ENCODE results near the gene TBL1X.

Gene TBL1X

DNA sequence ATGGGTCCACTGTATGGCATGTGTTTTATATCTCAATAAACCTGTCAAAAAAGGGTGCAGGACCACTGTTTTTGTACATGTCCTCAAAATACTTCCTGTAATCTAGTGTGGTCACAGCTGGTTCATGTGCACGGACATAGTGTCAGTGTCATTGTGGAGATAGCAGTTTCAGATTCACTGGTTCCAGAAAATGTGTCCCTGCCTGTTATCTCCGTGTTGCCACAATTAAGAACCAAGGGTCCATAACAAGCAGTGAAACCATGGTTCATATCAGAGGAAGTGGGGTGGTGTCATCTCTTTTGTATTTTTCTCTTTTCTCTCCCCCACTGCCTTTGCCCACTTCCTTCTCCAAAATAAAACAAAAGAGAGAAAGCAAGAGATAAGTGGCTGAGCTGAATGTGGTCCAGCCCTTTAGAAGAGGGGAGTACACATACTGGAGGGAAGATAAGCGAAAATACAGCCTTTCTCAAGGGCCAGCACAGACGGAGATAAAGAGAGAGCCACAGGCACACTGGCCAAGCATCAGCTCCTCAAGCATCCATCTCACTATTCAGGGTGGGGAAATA is 51.2 kb downstream of the TBL1X start:
- no peak for TF ChIP-seq CTCF (IDR thresholded peaks at IDR 0.05; ENCODE audit: low read depth, low read length)
- no peak overlapping the region for H3K4me3 ChIP-seq (ENCODE audit: low read depth, low read length)

DNA sequence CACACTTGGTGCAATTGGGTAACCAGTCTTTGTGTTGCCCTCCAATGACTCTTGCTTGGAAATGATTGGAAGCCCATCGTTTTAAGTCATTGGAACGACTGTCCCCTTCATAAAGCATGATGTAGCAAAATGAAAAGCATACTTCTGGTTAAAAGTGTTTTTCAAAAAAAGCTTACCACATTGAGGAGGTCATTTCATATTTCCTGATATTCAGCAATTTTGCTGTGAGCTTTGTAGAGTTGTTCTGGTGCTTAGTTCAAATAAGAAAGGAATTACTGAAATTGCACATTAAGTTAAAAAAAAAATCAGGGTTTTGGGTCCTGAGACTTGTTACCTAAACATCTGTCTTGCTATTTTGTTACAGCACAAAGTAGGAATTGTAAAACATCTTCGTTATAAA is 51.8 kb downstream of the TBL1X start:
- TF ChIP-seq CTCF (IDR thresholded peaks at IDR 0.05; ENCODE audit: low read depth, low read length) = no peak

DNA sequence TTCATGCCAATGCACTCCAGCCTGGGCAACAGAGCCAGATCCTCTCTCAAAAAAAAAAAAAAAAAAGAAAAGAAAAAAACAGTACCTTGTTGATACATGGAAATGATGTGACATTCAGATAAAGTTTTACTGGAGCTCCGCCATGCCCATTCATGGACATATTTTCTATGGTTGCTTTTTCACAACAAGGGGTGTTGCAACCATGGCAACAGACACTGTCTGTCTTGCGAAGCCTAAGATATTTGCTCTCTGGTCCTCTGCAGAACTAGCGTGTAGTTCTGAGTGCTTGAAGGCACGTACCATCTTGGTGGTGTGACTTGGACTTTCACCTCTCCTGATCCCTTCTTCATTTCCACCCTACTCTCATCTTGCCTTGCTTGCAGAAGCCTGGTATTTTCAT is 53.2 kb downstream of the TBL1X start:
- no peak for TF ChIP-seq CTCF (IDR thresholded peaks at IDR 0.05; ENCODE audit: low read depth, low read length)
- no peak overlapping the region for H3K4me3 ChIP-seq (ENCODE audit: low read depth, low read length)

More for the DNA sequence above, 51.8 kb downstream of the TBL1X start:
- no peak overlapping the region for H3K4me3 ChIP-seq (ENCODE audit: low read depth, low read length)

- no peak for TF ChIP-seq CTCF (IDR thresholded peaks at IDR 0.05; ENCODE audit: low read depth, low read length)
- H3K4me3 ChIP-seq (ENCODE audit: low read depth, low read length) = no peak overlapping the region
These were observed 54.0 kb downstream of the TBL1X start for GRCh38 chrX:9518889-9519288.

DNA sequence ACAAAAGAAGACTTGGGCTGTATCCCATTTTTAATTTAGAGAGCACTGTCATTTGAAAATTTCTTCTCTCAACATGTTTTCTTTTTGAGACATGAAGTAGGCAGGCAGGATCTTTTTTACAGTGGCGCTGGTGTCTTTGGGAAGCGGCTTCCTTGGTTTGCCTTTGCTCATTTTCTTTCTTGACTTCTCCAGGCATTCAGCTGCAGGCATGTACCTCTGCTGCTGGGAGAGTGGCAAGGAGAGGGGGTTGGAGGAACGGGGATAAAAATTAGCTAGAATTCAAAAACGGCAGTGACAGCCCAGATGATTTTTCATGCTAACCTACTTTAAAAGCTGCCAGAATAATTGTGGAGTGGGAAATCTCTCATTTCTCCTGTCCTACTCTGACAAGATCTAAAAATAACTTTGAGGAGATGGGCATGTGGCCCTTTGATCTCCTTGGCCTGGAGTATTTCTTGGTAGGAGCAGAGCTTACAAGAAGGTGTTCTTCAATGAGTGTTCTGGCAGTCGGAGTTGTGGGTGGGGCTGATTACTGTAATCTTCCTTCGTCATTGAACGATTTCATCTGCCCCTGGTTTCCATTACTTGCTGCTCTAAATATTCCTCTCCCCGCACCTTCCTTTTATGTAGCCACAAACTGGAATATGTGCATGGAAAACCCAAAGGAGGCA is 54.8 kb downstream of the TBL1X start:
- no peak for TF ChIP-seq CTCF (IDR thresholded peaks at IDR 0.05; ENCODE audit: low read depth, low read length)
- H3K4me3 ChIP-seq (ENCODE audit: low read depth, low read length) = no peak overlapping the region

DNA sequence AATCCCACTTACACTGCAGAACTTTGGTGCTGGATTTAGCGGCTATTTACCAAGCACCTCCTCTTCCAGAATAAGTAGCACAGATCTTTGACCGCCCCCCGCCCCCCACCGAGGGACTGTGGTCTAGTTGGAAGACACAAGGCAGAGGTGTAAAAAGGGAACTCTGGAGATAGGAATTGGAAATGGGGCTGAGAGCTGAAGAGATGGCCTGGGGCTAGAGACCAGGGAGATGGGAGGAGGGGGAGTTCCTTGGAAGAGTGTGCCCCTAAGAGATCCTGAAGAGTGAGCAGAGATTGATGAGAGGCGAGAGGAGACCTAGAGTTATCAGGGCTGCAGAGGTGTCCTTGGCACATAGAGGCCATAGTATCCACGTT is 55.3 kb downstream of the TBL1X start:
- TF ChIP-seq CTCF (IDR thresholded peaks at IDR 0.05; ENCODE audit: low read depth, low read length) = no peak
- H3K4me3 ChIP-seq (ENCODE audit: low read depth, low read length) = no peak overlapping the region

GRCh38 chrX:9522378-9523155 is 57.7 kb downstream of the TBL1X start:
- no peak overlapping the region for H3K4me3 ChIP-seq (ENCODE audit: low read depth, low read length)
- TF ChIP-seq CTCF (IDR thresholded peaks at IDR 0.05; ENCODE audit: low read depth, low read length) = no peak

All from WI38 (cell line).